SK-N-SH (cell line): ENCODE data around the gene RNF121.

Experiments used
- POLR2AphosphoS5 ChIP-seq: IDR thresholded peaks from 2 replicates; pipeline ENCODE4 v1.6.1; 2012; ENCODE audit warnings: low read depth, low read length
- TF ChIP-seq, protein P1 (sequence below): fragments of 200-600 bp; sonication (generic); IDR thresholded peaks from 2 replicates; pipeline ENCODE4 v1.6.1; 2017; ENCODE audit warnings: antibody characterized with exemption, mild to moderate bottlenecking, moderate library complexity
- TF ChIP-seq, protein P2 (sequence below): IDR thresholded peaks from 2 replicates; pipeline ENCODE4 v1.4.0; 2012; ENCODE audit warnings: low read depth

DNA sequence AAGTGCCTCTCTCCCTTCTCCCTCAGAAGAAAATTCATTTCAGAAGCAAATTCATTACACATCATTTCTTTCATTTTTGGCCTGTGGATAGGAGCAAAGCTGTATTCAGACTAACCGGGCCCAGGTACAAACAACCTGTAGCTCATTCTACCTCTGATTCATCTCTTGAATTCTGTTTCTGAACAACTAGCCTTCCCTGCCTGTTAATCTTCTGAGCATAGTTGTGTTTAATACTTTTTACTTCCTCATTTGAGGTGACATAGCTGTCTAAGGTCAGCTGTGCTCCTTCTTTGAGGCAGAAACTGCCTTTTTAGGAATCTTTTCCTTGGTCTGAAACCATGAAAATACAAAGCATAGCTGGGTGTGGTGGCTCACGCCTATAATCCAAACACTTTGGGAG is 57.3 kb downstream of the RNF121 start:
- TF ChIP-seq, protein P1, sequence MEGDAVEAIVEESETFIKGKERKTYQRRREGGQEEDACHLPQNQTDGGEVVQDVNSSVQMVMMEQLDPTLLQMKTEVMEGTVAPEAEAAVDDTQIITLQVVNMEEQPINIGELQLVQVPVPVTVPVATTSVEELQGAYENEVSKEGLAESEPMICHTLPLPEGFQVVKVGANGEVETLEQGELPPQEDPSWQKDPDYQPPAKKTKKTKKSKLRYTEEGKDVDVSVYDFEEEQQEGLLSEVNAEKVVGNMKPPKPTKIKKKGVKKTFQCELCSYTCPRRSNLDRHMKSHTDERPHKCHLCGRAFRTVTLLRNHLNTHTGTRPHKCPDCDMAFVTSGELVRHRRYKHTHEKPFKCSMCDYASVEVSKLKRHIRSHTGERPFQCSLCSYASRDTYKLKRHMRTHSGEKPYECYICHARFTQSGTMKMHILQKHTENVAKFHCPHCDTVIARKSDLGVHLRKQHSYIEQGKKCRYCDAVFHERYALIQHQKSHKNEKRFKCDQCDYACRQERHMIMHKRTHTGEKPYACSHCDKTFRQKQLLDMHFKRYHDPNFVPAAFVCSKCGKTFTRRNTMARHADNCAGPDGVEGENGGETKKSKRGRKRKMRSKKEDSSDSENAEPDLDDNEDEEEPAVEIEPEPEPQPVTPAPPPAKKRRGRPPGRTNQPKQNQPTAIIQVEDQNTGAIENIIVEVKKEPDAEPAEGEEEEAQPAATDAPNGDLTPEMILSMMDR, result no peak
- no peak for TF ChIP-seq POLR2AphosphoS5
- TF ChIP-seq, protein P2, sequence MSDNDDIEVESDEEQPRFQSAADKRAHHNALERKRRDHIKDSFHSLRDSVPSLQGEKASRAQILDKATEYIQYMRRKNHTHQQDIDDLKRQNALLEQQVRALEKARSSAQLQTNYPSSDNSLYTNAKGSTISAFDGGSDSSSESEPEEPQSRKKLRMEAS, result no peak
